Gastroesophageal sphincter (tissue), 3 donors: ENCODE data around the gene LZTS2.

ENCODE experiments used
- CTCF ChIP-seq, 4 experiments: fragments of 200-600 bp in 2 of 4; fragments of 450-650 bp in 2 of 4; sonication (generic) in 1 of 4; IDR thresholded peaks; one replicate each; pipeline ENCODE4 v1.5.1; 2017 to 2019; ENCODE audit warnings: antibody characterized with exemption in 4 of 4, mild to moderate bottlenecking in 2 of 4, moderate library complexity in 2 of 4
- POLR2AphosphoS5 ChIP-seq: sonication (generic); formaldehyde crosslinking; IDR thresholded peaks from one replicate; pipeline ENCODE4 v1.6.1; 2017; ENCODE audit warnings: antibody characterized with exemption

DNA sequence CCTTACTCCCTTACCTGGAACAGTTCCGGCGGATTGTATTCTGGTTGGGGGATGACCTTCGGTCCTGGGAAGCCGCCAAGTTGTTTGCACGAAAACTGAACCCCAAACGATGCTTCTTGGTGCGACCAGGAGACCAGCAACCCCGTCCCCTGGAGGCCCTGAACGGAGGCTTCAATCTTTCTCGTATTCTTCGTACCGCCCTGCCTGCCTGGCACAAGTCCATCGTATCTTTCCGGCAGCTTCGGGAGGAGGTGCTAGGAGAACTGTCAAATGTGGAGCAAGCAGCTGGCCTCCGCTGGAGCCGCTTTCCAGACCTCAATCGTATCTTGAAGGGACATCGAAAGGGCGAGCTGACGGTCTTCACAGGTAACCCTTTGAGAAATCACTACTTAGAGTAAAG lies 10.5 kb upstream of the LZTS2 start:
- TF ChIP-seq CTCF (IDR thresholded peaks at IDR 0.05) (no peak), POLR2AphosphoS5 (no peak)
